ENCODE data around the gene OXER1. TPM values are rescaled to one million over a fixed set of nuclear protein-coding genes. Genes with fewer than 3 reads are reported as not detected.

OXER1 gene
- total RNA-seq, 4 donors from 2014 or later: 0.56 TPM; not detected in 3

GRCh38 chr2:42754776-42755140, 9.2 kb downstream of the OXER1 start:
- intact Hi-C loops (cut with DNase I; ENCODE audit: low total_unique reads) (loop anchor here (1.0 to 10.0 kb wide), 2 partner anchors 56 to 680 kb away; no protein-coding TSS in a partner anchor), in situ Hi-C loops (cut with MboI; ENCODE audit: low sequenced_read_pairs in 4 of 4) (no loop called here)
- ATAC-seq (no peak), DNase-seq (no peak)
- peaks cover 30 to 32% of the 10 kb centered on the region in 2 donors for H3K4me1 ChIP-seq
- peak overlapping the region; percentile 88 to 93 (median 91) for H3K27ac ChIP-seq
- H3K36me3 ChIP-seq: no peaks in the 10 kb centered on the region
- H3K27me3 ChIP-seq: no peaks in the 10 kb centered on the region
- TF ChIP-seq CTCF (IDR thresholded peaks at IDR 0.05 in 4 of 5, conservative IDR thresholded peaks at IDR 0.05 in 1 of 5): no peak
- peak in 1 of 2 donors; percentile 37 for TF ChIP-seq POLR2A (IDR thresholded peaks at IDR 0.05)
- H3K4me3 ChIP-seq: no peak overlapping the region
- no peaks in the 10 kb centered on the region for H3K9me3 ChIP-seq

- TF ChIP-seq POLR2A (IDR thresholded peaks at IDR 0.05) (peak; percentile 38 to 43), CTCF (IDR thresholded peaks at IDR 0.05 in 4 of 5, conservative IDR thresholded peaks at IDR 0.05 in 1 of 5) (no peak)
- Histone ChIP-seq H3K36me3 (no peaks in the 10 kb centered on the region), H3K4me1 (peaks cover 30 to 32% of the 10 kb centered on the region in 2 donors), H3K9me3 (no peaks in the 10 kb centered on the region), H3K4me3 (peak overlapping the region; percentile 15 to 36 (median 26)), H3K27ac (peak overlapping the region; percentile 88 to 93 (median 91)), H3K27me3 (no peaks in the 10 kb centered on the region)
- intact Hi-C loops (cut with DNase I; ENCODE audit: low total_unique reads): loop anchor here (1.0 to 10.0 kb wide), 2 partner anchors 56 to 679 kb away; no protein-coding TSS in a partner anchor
- in situ Hi-C loops (cut with MboI; ENCODE audit: low sequenced_read_pairs in 4 of 4): no loop called here
- DNase-seq: peak; percentile 90 to 97
- peak; percentile 82 to 85 for ATAC-seq
These were observed 9.7 kb downstream of the OXER1 start for GRCh38 chr2:42754021-42754775.

GRCh38 chr2:42752816-42753813, 10.8 kb downstream of the OXER1 start:
- TF ChIP-seq CTCF (IDR thresholded peaks at IDR 0.05 in 4 of 5, conservative IDR thresholded peaks at IDR 0.05 in 1 of 5): no peak
- no peak for TF ChIP-seq POLR2A (IDR thresholded peaks at IDR 0.05)
- intact Hi-C loops (cut with DNase I; ENCODE audit: low total_unique reads) (loop anchor here (10.0 kb wide), 1 partner anchor 678 kb away; no protein-coding TSS in a partner anchor), in situ Hi-C loops (cut with MboI; ENCODE audit: low sequenced_read_pairs in 4 of 4) (no loop called here)
- Histone ChIP-seq H3K27ac (peak overlapping the region; percentile 88 to 93 (median 91)), H3K4me1 (peaks cover 30 to 32% of the 10 kb centered on the region in 2 donors), H3K36me3 (no peaks in the 10 kb centered on the region), H3K9me3 (no peaks in the 10 kb centered on the region), H3K4me3 (peak overlapping the region; percentile 15 to 36 (median 26)), H3K27me3 (no peaks in the 10 kb centered on the region)
- no peak for DNase-seq
- peak in 1 of 2 donors; percentile 19 for ATAC-seq

- Histone ChIP-seq H3K36me3 (no peaks in the 10 kb centered on the region), H3K4me3 (no peak overlapping the region), H3K27ac (peak overlapping the region in 2 of 4 donors; percentile 91 to 93), H3K4me1 (peaks cover 30 to 32% of the 10 kb centered on the region in 2 donors), H3K27me3 (no peaks in the 10 kb centered on the region), H3K9me3 (no peaks in the 10 kb centered on the region)
- in situ Hi-C loops (cut with MboI; ENCODE audit: low sequenced_read_pairs in 4 of 4): no loop called here
- TF ChIP-seq CTCF (IDR thresholded peaks at IDR 0.05 in 4 of 5, conservative IDR thresholded peaks at IDR 0.05 in 1 of 5) (no peak), POLR2A (IDR thresholded peaks at IDR 0.05) (no peak)
- intact Hi-C loops (cut with DNase I; ENCODE audit: low total_unique reads): loop anchor here (10.0 kb wide), 1 partner anchor 678 kb away; no protein-coding TSS in a partner anchor
- DNase-seq: no peak
- ATAC-seq: no peak
These were observed 11.6 kb downstream of the OXER1 start for GRCh38 chr2:42752314-42752713.
